ENCODE measurements around the gene ALDH16A1.

DNA sequence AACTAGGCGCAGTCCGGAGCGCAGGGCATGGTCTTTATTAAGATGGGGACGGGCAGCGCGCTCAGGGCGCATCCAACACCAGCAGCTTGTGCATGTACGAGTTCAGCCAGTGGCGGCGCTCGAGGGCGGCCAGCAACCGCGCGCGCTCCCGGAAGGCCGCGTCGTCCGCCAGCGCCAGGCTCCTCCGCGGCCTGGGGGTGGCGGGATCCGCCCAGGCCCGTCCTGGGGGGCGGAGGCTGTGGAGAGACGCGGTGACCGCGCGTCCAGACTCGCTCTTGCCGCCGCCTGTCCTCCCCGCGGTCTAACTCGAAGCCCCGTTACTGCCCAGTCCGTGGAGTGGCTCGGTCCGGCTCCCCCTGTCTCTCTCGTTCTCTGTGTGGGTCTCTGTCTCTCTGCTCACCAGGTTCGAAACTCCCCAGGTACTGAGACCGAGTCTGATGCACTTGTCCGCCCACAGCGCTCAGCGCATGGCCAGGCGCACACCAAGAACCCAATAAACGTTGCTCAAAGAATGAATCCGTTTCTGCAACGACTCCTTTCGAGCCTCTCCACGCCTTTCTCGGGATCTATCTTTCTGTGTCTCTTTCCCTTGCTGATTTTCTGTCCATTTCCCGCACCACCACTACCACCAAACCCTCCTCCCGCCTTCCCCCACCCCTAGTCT is 30.5 kb upstream of the ALDH16A1 start:
- TF ChIP-seq POLR2A (IDR thresholded peaks at IDR 0.05) (no peak), CTCF (IDR thresholded peaks at IDR 0.05 in 4 of 5, conservative IDR thresholded peaks at IDR 0.05 in 1 of 5) (peak in 4 of 5 experiments; percentile 28 to 54 (median 36))

Data from gastrocnemius medialis (tissue), 4 donors.